Fibroblast of villous mesenchyme (primary cell): Measurements from ENCODE around the gene GAL3ST3. TPM values are rescaled to one million over a fixed set of nuclear protein-coding genes. Genes with fewer than 3 reads are reported as not detected.

Source experiments
- DNase-seq: peaks from one replicate; pipeline ENCODE4 v3.0.0-alpha.2; 2010; ENCODE audit warnings: low read depth
- H3K4me3 ChIP-seq: 2 replicates; pipeline ENCODE4 v1.5.1; 2011; ENCODE audit warnings: low read depth, mild to moderate bottlenecking, low read length
- total RNA-seq: library from RNA; depleted of rRNA; stranded (reverse); fragments of >200 nt; gene quantifications from 2 replicates; pipeline ENCODE4 v1.2.3, GENCODE V29; 2012
- TF ChIP-seq, protein P1 (sequence below): IDR thresholded peaks from 2 replicates; pipeline ENCODE4 v1.5.1; 2012; ENCODE audit warnings: low read depth, mild to moderate bottlenecking, low read length; ENCODE audit not compliant: insufficient read depth

The GAL3ST3 gene
- total RNA-seq, 1 donor = not detected

GRCh38 chr11:66020212-66020611 lies 28.7 kb downstream of the GAL3ST3 start:
- no peak overlapping the region for H3K4me3 ChIP-seq
- TF ChIP-seq, protein P1, sequence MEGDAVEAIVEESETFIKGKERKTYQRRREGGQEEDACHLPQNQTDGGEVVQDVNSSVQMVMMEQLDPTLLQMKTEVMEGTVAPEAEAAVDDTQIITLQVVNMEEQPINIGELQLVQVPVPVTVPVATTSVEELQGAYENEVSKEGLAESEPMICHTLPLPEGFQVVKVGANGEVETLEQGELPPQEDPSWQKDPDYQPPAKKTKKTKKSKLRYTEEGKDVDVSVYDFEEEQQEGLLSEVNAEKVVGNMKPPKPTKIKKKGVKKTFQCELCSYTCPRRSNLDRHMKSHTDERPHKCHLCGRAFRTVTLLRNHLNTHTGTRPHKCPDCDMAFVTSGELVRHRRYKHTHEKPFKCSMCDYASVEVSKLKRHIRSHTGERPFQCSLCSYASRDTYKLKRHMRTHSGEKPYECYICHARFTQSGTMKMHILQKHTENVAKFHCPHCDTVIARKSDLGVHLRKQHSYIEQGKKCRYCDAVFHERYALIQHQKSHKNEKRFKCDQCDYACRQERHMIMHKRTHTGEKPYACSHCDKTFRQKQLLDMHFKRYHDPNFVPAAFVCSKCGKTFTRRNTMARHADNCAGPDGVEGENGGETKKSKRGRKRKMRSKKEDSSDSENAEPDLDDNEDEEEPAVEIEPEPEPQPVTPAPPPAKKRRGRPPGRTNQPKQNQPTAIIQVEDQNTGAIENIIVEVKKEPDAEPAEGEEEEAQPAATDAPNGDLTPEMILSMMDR = no peak
- DNase-seq = no peak

DNA sequence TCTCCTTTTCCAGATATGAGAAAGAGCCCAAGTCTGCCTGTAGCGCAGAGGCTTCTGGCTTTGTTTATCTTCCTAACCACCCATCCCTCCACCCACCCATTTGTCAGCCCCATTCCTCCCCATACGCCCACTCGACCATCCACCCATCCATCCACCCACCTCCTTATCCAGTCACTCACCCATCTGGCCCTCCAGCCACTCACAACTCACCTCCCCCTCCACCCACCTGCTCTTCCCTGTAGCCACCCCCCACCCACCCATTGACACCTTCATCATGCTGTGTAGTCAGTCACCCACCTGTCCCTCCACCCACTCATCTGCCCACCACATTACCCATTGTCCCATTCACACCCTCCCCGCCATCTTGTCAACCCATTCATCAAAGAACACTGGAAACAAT lies 31.6 kb downstream of the GAL3ST3 start:
- TF ChIP-seq, protein P1 = no peak
- DNase-seq = no peak
- no peak overlapping the region for H3K4me3 ChIP-seq

DNA sequence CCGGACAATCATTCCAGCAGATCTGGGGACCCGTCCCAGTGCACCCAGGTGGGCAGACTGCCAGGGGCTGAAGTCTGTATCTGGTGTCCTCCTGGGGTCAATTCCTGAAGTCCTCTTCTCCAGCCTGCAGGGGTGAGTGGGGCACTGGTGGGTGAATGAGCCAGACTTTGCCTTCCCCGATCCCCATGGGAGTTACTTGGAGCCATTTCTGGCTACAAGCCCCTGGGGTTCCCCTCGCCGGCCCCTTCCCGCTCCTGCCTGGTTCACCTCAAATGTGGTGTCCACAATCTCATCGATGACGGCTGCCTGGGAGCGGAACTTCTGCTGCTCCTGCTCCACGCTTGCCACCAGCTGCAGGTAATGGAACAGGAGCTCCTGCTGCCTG lies 32.2 kb downstream of the GAL3ST3 start:
- TF ChIP-seq, protein P1 = no peak
- H3K4me3 ChIP-seq = no peak overlapping the region
- no peak for DNase-seq

- DNase-seq = no peak
- TF ChIP-seq, protein P1 = no peak
- no peak overlapping the region for H3K4me3 ChIP-seq
Observed at GRCh38 chr11:66015936-66016792, 32.8 kb downstream of the GAL3ST3 start.

DNA sequence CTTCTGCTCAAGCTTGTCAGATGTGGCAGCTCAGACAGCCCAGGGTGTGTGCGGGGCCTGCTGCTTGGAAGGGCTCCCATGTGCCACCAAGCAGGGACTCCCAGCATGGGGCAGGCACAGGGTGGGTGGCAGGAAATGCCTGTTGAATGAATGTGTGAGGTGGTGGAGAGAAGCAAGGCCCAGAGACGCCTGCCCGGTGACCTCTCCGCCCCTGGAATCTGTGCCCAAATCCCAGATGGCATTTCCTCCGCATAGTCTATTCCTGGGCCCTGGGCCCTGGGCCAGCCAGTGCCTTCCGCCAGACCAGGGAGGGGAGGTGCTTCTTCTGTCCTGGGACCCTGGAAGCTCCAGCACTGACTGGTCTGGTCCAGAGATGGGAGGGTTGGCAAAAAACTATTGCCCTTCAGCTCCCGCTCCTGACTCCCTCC lies 33.5 kb downstream of the GAL3ST3 start:
- peak; percentile 12 for DNase-seq
- no peak overlapping the region for H3K4me3 ChIP-seq
- TF ChIP-seq, protein P1 = no peak

DNA sequence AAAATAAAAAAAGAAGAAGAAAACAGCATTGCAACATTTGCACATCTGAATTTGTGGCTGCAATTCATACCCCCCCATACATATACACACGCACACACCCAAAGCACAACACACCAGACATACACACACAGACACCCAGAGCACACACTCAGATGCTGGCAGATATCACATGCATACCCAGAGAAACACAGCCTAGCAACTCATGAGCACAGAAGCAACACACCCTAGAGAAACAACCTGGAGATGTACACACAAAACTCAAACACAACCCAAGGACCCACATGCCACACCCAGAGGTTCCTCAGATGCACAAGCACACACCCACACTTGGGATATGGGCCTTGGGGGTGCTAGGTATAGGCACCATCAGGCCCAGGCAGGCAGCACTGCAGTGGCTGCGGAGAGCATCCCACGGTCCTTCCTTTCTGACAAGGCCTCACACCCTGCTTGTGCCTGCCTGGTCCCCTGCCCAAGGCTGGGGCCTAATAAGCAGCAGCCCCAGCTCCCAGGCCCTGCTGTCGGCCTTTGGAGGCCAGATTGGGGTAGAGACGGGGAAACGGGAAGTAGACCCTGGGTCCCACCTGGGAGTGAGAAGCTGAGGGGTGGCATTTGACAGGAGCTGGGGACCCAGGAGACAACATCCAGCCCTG lies 34.0 kb downstream of the GAL3ST3 start:
- H3K4me3 ChIP-seq = no peak overlapping the region
- no peak for DNase-seq
- TF ChIP-seq, protein P1 = no peak
